Fibroblast of gingiva (primary cell): ENCODE measurements around the gene EVA1C.
"Not testable (repeated sequence)": the region's sequence is repeated elsewhere in the genome, so short reads cannot be mapped to it uniquely, and the experiment has no call there.

Experiments
- DNase-seq: peaks from one replicate; pipeline ENCODE4 v3.0.0-alpha.2; 2011; ENCODE audit warnings: low read depth

EVA1C gene

DNA sequence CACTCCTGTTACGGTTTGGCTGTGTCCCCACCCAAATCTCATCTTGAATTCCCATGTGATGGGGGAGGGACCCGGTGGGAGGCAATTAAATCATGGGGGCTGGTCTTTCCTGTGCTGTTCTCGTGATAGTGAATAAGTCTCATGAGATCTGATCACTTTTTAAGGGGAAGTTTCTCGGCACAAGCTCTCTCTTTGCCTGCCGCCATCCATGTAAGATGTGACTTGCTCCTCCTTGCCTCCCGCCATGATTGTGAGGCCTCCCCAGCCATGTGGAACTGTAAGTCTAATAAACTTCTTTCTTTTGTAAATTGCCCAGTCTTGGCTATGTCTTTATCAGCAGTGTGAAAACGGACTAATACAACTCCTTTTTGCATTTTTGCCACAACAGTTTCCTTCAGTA is 118.3 kb downstream of the EVA1C start:
- DNase-seq, result not testable (repeated sequence)

DNA sequence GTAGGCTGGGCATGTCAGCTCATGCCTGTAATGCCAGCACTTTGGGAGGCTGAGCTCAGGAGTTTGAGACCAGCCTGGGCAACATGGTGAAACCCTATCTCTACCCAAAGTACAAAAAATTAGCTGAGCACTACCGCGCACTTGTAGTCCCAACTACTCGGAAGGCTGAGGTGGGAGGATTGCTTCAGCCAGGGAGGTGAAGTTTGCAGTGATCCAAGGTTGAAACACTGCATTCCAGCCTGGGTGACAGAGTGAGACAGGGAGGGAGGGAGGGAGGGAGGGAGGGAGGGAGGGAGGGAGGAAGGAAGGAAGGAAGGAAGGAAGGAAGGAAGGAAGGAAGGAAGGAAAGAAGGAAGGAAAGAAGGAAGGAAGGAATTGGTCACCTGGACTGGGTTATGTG is 119.1 kb downstream of the EVA1C start:
- DNase-seq, result not testable (repeated sequence)

DNA sequence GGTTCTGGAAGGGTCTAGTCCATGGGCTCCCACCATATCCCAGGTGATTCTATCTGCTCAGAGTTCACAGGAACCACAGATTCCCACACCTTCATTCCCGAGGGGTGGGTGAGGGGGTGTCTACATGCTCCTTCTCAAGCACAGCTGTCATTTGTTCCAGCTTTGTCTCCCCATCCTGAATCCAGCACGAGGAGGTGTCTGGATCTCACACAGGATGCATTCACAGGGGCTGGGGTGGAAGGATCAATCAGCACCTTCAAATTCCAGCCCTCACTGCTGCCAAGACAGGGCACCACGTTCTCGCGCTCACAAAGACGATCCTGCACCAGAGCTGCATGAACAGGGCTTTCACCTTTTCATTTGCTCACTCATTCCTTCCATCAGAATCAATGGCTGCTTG is 120.1 kb downstream of the EVA1C start:
- no peak for DNase-seq

DNA sequence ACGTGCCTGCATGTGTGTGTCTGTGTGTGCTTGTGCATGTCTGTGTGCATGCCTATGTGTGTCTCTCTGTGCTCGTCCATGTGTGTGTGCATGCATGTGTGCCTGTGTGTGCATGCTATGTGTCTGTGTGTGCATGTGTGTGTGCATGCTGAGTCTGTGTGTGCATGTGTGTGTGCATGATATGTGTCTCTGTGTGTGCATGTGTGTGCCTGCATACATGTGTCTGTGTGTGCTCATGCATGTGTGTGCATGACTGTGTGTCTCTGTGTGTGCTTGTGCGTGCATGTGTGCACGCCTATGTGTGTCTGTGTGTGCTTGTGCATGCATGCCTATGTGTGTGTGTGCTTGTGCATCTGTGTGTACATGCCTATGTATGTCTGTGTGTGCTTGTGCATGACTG is 120.5 kb downstream of the EVA1C start:
- DNase-seq, result no peak

DNA sequence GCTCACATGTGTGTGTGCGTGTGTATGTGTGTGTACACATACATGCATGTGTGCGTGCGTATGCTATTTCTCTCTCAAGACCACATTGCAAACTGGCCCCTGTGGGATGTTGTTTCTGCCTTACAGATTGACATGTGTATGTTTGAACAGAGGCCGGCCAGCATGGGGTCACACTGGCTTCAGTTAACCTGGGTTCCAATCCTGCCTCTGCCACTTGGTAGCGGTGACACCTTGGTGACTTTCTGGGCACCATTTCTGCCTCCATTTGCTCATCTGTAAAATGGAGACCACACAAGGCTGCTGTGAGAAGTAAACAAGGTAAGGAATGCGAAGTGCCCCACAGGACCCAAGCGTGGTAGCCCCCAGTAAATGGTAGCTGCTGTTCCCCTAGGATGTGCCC is 121.1 kb downstream of the EVA1C start:
- DNase-seq, result no peak

DNA sequence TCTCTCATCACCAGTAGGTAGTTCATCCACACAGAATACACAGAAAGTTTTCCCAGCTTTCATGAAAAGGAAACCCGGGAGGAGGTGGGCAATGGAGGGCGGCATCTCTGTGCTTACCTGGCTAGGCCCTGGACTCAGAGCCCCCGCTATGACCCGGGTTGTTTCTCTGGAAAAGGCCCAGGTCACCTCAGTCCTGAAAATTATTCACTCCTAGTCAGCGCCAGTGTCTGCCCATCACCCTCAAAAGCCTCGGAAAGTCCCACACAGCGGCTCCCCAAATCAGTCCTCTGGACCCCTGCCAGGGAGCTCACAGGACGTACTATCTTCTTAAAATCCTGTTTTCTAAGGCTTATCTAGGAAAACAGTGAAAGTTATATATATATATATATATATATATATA is 121.6 kb downstream of the EVA1C start:
- no peak for DNase-seq

DNA sequence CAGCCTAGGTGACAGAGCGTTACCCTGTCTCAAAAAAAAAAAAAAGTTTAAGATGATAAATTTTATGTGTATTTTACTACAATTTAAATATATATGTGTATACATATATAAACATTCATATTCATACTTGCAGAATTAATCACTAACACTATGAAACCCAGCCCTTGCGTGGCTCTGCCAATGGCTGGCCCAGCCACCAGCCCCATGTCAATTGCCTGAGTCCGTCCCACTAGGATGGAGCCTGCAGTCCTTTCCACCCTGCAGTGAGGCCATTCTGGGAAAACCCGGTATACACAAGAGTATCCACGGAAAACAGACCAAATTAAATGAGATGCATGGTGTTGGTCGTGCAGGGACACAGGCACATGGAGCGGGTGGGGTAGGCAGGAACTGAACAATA is 123.1 kb downstream of the EVA1C start:
- no peak for DNase-seq

DNA sequence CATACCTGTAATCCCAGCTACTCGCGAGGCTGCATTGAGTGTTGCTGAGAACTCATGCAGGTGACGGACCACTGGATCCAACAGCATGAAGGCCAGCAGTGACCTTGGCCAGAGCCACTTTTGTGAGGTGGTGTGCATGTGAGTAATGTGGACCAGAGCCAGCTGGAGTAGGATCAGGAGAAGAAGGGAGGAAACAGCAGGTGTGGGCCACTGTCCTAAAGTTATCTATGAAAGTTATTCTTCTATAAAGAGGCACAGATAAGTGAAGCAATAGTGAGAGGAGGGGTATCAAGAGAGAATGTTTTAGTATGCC is 125.0 kb downstream of the EVA1C start:
- DNase-seq, result no peak

DNA sequence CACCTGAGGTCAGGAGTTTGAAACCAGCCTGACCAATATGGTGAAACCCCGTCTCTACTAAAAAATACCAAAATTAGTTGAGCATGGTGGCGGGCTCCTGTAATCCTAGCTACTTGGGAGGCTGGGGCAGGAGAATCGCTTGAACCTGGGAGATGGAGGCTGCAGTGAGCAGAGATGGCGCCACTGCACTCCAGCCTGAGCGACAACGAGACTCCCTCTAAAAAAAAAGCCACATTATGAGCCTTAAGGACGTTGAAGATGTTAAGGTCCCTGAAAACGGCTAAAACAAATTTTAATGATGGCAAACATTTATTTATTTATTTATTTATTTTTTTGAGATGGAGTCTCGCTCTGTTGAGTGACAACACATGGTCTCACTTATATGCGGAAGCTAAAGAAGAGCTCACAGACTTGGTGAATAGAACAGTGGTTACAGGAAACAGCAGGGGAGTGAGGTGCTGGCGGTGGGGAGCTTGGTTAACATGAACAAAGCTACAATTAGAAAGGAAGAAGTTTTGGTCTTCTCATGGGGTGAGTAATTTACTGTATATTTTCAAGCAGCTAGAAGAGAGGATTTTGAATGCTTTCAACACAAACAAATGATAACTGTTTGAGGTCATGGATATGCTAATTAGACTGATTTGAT is 125.8 kb downstream of the EVA1C start:
- DNase-seq, result no peak

DNA sequence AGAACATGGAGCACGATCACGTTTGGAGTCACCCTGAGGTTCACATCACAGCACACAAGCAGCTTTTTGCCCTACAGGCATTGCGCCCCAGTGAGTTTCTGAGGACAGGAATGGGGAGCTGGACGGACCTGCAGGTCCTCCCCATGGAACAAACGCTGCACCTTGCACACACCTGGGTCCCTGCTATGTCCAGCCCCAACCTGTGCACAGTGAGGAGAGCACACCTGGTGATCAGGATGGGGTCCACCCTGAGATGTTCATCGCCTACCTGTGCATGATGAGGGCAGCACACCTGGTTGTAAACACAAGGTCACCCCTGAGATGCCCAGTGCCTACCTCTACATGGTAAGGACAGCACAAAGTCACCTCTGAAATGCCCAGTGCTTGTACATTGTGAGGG is 126.9 kb downstream of the EVA1C start:
- no peak for DNase-seq

DNA sequence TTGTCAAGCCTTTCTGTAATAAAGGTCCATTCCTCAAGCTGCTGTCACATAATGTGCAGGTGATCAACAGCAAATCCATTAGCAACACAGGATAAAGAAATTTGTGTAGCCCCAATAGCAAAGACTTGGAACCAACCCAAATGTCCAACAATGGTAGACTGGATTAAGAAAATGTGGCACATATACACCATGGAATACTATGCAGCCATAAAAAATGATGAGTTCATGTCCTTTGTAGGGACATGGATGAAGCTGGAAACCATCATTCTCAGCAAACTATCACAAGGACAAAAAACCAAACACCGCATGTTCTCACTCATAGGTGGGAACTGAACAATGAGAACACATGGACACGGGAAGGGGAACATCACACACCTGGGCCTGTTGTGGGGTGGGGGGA is 130.6 kb downstream of the EVA1C start:
- DNase-seq, result not testable (repeated sequence)

DNA sequence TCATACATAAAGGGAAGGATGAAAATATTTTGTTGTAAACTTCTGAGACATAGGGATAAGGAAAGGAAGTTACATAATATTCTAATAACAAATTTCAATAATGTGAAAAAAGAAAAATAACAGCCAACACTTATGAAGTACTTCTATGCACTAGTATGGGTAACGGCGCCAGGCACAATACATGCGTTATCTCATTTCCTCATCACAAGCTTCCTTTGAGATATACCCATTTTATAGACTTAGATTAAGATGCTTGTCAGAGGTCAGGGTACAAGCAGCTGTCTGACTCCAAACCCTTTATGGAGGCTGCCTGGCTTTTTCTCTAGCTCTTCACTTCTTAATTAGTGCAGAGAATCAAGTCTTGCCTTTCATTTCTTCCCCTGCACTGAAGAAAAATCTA is 131.5 kb downstream of the EVA1C start:
- DNase-seq, result no peak

DNA sequence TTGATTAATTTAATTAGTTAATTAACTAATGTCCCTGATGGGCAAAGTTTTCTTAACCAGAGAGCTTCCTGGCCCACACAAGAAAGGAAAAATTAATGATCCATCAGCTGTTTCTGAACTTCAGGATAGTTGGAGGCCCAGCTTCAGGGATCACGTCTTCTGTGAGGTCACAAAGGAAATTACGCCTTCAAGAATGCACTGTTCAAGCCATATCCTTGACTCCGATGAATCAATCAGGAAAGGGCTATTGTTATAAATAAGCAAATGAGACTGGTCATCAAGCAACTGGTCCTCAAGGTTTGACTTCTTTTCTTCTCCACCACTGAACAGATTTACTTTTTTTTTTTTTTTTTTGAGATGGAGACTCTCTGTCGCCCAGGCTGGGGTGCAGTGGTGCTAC is 132.2 kb downstream of the EVA1C start:
- no peak for DNase-seq

DNA sequence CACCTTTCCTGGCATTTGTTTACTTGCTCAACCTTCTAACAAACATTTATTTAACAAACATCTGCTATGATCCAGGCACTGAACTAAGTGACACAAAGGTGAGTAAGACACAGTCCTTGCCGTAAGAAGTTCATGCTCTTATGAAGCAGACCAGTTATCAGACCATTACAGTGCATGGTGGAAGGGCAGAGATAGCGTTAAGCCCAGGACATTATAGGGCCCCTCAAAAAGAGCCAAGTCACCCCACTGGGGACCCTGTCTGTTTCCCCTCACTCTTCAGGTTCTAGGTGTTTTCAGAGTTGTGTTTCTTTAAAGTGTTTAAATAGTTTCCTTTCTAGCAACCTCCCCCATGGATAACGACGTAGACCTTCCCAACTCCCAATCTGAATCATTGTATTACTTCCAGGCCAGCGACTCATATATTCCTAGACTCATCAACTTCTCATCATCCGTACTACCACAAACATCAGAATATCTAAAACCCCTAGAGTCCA is 133.5 kb downstream of the EVA1C start:
- DNase-seq, result no peak

DNA sequence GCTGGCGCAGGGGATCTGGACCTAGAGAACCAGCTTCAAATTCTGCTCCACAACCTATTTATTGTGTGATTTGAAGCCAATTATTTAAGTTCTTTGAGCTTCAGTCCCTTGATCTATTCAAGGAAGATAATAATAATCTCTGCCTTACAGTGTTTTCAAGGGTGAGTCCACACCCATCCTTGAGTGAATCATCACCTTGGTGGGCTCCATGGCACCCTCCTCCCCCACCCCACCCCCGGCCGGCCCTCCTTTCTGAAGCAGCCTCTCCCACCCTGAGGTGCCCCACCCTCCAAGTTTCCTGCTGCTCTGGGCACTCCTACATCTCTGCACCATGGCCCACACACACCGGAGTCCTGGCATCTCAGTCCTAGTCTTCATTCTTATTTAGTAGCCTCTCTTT is 134.5 kb downstream of the EVA1C start:
- DNase-seq, result no peak

DNA sequence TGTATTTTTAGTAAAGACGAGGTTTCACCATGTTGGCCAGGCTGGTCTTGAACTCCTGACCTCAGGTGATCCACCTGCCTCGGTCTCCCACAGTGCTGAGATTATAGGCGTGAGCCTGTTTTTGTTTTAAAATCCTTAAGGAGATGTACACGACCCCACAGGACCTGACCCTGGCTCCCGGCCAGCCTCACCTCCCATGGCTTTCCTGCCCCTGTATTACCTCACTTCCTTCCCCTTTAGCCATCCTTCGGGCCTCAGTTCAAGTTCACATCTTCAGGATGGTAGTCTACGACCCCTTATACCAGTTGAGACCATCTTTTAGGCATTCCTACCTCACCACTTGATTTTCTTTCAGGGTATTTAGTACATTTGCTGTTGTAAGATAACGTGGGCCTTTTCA is 136.5 kb downstream of the EVA1C start:
- DNase-seq, result no peak

DNA sequence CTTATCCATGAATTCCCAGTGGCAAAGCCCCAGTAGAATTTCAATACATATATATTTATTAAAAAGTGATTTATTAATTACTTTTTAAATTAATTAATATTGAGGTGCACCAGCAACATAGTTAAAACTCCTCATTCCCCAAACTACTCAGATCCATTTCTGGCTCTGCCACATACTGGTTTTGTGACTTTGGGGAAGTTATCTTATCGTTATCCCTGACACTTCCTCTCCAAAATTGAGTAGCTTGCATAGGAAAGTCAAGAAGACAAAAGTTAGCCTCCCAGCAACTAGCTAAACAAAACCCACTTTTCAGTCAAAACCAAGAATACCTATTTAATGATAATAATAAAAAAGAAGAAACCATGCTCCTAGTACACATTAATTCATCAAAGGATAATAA is 136.9 kb downstream of the EVA1C start:
- DNase-seq, result no peak

DNA sequence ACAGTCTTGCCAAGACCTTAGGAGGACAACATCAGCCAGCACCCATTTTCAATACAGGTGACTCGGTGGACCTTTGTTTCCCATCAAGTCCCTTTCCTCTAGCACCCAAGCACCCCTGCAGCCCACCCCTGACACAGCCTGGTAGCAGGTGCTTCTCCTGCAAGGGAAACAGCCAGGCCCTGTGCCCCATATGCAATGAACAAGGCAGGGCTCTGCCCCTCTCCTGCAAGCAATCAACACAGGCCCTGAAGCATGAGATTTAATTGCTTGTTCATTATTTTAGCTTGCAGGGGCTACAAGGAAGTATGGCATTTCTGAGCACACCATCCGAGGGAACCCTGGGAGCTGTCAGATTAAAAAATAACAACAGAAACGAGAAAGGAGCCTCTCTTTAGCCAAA is 137.4 kb downstream of the EVA1C start:
- no peak for DNase-seq

DNA sequence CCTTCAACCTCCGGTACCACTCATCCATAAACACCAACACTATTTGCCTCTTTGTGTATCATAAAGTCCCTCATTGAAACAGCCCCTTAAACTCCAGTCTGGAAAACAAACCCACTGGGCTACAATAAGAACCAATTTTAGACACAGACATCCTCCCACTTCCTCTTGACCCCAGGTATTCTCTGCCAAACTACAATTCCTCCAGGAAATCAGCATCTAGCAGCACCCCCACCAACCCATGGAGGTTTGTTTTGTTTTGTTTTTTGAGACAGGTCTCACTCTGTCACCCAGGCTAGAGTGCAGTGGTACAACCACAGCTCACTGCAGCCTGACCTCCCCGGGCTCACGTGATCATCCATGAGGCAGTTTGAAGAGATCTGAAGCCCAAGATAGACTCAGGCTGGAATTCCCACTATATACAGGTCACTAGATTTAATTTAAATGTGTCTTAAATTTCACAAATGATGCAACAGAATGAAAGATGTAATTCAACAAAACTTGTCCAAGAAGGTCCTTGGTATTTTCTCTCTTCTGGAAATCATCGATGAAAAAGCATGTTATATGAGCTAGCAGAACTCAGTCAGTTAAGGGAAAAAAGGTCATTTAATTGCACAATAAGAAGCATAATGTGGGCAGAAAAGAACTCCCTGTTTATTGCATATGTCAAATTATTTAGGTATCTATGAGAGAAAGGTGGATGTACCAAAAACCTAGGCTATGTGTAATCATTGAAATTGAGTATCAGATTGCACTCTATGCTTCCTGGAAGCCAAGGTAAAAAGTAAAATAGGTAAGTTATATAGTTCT is 142.5 kb downstream of the EVA1C start:
- peak; percentile 31 for DNase-seq

DNA sequence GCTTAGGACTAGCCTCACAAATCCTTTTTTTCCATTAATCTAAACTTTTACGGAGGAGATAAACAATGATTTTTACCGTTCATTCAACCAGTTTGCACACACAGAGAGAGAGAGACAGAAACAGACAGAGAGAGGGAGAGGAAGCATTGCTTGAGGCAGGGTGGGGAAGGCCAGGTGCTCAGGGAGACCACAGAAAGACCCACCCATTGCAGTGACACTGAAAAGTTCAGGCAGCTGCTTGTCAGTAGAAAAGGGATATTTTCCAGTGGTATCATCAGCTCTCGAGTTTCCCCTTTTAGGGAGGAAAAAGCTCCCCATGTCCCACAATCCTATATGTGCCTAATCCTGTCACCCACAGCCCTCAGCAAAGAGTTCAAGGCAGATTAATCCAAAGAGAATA is 145.6 kb downstream of the EVA1C start:
- DNase-seq, result no peak

DNA sequence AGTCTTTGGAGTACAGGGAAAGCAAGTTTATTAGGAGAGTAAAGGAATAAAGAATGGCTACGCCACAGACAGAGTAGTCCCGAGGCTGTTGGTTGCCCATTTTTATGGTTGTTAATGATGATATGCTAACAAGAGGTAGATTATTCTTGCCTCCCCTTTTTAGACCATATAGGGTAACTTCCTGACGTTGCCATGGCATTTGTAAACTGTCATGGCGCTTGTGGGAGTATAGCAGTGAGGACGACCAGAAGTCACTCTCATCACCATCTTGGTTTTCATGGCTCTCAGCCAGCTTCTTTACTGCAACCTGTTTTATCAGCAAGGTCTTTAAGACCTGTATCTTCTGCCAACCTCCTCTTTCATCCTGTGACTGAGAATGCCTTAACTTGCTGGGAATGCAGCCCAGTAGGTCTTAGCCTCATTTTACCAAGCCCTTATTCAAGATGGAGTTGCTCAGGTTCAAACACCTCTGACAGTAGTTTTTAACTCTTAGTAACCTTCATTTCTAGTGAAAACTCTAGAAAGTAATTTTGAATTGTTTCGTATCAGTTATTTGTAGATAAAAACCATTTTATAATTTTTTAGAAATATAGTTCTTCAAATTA is 146.6 kb downstream of the EVA1C start:
- DNase-seq, result no peak

DNA sequence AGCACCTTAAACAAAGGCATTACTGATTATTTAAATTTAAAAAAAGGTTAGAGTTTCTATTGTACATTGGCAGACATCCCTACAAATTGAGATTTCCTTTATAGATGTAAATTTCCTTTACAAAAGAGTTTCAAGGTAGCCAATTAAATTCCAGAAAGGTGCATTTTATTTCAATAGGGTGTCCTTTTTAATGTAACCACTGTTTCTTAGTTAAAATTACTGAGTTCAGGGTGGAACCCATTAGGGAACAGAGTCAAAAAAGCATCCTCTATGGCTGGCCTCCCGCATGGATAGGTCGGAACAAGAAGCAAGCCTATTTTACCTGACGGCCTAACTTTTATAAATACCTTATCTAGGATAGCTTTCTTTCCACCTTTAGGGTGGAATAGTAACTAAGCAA is 148.4 kb downstream of the EVA1C start:
- no peak for DNase-seq

DNA sequence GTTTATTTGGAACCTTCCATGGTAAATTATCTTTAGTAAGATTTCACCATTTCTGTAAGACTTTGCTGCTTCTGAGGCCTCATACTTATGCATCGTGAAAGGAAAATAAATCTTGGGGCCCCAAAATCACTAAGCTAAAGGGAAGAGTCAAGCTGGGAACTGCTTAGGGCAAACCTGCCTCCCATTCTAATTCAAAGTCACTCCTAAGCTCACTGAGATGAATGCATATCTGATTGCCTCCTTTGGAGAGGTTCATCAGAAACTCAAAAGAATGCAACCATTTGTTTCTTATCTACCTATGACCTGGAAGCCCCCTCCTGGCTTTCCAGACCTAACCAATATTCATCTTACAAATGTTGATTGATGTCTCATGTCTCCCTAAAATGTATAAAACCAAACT is 149.0 kb downstream of the EVA1C start:
- not testable (repeated sequence) for DNase-seq

DNA sequence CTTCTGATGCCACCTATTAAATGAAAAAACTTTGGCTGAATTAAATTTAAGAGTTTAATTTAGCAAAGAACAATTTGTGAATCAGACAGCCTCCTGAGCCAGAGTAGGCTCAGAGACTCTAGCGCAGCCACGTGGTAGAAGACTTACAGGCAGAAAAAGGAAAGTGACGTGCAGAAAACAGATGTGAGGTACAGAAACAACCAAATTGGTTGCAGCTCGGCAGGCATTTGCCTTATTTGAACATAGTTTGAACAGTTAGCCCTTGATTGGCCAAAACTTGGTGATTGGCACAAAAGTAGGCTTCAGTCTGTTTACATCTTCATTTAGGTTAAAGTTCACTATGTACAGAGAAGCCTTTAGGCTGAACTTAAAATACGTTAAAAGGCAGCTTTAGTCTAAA is 149.9 kb downstream of the EVA1C start:
- DNase-seq, result peak; percentile 86
